Activated effector memory CD4-positive, alpha-beta T cell treated with Interleukin-2 at 50 U/mL for 16 hours (primary cell): ENCODE results near the gene AXIN1.
"Not testable (repeated sequence)": the region's sequence is repeated elsewhere in the genome, so short reads cannot be mapped to it uniquely, and the experiment has no call there.

Experiments used
- DNase-seq: peaks from one replicate; pipeline ENCODE4 v3.0.0-alpha.2; 2020

Gene AXIN1

GRCh38 chr16:263182-263774 is 89.2 kb downstream of the AXIN1 start:
- no peak for DNase-seq

DNA sequence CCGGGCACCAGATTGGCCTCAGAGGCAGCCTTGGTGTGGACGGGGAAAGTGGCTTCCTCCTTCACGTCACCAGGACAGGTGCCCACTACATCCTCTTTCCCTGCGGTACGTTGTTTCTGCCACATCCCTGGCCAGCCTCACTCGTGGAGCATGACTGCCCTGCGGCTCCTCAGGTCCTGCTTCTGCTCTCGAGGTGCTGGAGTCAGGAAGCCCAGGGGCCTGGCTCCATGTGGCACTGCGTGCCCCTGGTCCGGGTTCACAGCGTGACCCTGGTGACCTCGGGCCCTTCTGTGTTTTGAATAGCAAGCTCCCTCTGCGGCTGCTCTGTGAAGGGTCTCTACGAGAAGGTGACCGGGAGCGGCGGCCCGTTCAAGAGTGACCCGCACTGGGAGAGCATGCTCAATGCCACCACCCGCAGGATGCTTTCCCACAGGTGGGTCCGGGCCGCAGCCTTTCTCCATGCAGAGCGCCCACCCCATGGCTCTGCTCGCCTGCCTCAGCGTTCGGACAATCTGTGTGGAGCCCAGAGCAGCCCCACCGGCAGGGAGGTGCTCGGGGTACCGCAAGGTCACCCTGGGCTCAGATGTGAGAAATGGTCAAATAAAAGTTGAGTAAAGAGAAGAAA is 90.3 kb downstream of the AXIN1 start:
- no peak for DNase-seq

GRCh38 chr16:261031-261691 is 91.4 kb downstream of the AXIN1 start:
- DNase-seq = no peak

GRCh38 chr16:260326-260725 is 92.2 kb downstream of the AXIN1 start:
- no peak for DNase-seq

- DNase-seq = no peak
Observed at GRCh38 chr16:259814-260253, 92.7 kb downstream of the AXIN1 start.

- DNase-seq = no peak
Observed at GRCh38 chr16:259226-259625, 93.3 kb downstream of the AXIN1 start.

DNA sequence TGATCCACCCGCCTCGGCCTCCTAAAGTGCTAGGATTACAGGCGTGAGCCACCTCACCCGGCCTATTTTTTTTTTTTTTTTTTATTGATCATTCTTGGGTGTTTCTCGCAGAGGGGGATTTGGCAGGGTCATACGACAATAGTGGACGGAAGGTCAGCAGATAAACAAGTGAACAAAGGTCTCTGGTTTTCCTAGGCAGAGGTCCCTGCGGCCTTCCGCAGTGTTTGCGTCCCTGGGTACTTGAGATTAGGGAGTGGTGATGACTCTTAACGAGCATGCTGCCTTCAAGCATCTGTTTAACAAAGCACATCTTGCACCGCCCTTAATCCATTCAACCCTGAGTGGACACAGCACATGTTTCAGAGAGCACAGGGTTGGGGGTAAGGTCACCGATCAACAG is 94.4 kb downstream of the AXIN1 start:
- not testable (repeated sequence) for DNase-seq

GRCh38 chr16:255183-255582 is 97.3 kb downstream of the AXIN1 start:
- no peak for DNase-seq

GRCh38 chr16:254461-254860 is 98.1 kb downstream of the AXIN1 start:
- no peak for DNase-seq

DNA sequence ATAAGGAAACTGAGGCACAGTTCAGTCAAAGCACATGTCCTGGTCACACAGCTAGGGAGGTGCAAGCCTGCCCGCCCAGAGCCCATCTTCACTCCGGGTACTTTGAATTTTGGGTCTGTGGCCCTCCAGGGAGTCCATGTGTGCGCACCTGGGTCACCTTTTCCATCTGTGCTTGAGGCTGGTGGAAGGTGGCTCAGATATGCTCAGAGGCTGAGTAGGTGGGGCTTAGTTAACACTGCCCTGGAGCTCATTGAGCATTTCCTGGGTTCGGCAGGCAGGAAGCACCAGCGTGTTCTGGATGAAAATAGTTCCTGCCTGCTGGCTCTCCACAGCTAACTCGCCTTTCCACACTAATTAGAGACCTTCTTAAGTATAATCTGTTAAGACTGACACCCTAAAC is 98.7 kb downstream of the AXIN1 start:
- DNase-seq = no peak

DNA sequence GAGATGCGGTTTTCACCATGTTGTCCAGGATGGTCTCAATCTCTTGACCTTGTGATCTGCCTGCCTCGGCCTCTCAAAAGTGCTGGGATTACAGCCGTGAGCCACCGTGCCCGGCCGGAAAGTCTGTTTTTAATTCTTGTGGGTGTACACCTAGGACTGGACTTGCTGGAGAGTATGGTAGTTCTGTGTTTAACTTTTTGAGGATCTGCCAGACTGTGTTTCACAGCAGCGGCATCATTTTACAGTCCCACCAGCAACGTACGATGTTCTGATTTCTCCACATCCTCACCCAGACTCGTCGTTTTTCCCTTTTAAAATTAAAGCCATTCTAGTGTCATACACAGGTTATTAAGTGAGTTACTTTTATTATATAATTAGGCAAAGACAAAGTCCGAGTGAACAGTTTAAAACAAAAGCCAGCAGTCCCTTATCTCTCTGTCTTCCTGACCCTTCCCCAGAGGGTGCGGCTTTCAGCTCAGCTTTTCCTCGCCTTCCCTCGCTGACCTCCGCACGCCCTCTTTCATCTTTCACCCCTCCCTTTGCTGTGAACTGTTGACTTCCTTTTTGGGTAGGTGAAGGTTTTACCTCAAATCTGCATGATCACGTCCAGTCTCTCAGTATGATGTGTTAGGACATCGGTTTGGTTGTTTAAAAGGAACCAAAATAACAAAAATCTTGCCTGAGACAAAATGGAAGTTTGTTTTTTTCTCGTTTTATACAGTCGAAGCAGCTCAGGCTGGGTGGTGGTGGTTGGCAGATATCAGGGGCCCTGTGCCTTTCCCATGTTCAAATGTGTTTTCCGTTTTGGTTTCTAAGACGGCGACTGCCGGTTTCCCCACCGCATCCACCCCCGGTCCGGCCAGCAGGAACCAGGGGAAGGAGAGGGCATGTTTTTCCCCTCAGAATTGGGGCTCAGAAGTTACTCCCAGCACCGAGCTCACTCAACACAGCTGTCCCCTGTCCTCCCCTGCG is 99.9 kb downstream of the AXIN1 start:
- DNase-seq = peak; percentile 11

- DNase-seq = no peak
Observed at GRCh38 chr16:249431-249830, 103.1 kb downstream of the AXIN1 start.

DNA sequence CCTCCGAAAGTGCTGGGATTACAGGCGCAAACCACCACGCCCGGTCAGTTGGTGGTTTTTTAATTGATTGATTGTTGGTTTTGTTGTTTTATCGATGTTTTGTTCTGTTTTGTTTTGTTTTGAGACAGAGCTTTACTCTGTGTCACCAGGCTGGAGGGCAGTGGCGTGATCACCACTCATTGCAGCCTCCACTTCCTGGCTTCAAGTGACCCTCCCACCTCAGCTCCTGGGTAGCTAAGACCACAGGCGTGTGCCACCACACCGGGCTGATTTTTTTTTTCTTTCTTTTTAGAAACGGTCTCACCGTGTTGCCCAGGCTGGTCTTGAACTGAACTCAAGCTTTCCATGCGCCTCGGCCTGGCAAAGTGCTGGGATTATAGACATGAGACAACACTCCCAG is 105.5 kb downstream of the AXIN1 start:
- no peak for DNase-seq

DNA sequence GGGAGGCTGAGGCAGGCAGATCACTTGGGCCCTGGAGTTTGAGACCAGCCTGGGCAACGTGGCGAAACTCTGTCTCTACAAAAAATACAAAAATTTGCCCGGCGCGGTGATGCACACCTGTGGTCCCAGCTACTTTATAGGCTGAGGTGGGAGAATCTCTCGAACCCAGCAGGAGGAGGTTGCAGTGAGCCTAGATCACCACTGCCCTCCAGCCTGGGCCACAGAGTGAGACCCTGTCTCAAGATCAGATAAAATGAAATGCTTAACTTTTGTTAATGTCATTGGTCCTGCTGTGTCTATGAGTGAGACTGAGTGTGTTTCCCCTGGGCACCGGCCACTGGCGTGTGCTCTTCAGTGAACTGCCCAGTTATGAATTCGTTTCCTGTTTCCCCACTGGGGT is 107.4 kb downstream of the AXIN1 start:
- DNase-seq = no peak

- no peak for DNase-seq
Observed at GRCh38 chr16:243348-243747, 109.2 kb downstream of the AXIN1 start.

DNA sequence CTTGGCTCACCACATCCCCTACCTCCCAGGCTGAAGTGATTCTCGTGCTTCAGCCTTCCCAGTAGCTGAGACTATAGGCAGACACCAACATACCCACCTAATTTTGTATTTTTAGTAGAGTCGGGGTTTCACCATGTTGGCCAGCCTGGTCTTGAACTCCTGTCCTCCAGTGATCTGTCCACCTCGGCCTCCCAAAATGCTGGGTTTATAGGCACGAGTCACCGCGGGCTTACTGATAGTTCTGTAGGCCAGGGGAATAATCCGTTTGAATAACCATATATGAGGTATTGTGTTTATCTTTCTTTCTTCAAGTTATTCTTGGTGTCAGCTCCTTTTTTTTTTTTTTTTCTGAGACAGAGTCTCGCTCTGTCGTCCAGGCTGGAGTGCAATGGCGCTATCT is 110.2 kb downstream of the AXIN1 start:
- no peak for DNase-seq

DNA sequence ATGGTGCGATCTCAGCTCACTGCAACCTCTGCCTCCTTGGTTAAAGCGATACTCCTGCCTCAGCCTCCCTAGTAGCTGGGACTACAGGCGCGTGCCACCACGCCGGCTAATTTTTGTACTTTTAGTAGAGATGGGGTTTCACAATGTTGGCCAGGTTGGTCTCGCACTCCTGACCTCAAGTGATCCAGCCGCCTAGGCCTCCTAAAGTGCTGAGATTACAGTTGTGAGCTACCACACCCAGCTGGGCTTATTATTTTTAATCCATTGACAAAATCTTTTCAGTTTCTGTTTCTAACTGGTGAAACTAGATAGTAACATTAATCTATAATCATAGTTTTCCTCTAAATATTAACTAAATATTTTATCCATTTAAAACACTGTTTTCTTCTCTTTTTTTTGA is 112.0 kb downstream of the AXIN1 start:
- DNase-seq = no peak

GRCh38 chr16:239948-240277 is 112.6 kb downstream of the AXIN1 start:
- DNase-seq = no peak
